NT2/D1 (cell line): ENCODE measurements around the gene ZNF496.

Source experiments
- DNase-seq: peaks from one replicate; pipeline ENCODE4 v3.0.0-alpha.2; 2011; ENCODE audit warnings: low read depth, low spot score
- H3K27me3 ChIP-seq: 2 replicates; pipeline ENCODE4 v1.6.0; 2011; ENCODE audit warnings: mild to moderate bottlenecking; ENCODE audit not compliant: insufficient read length, insufficient read depth
- H3K36me3 ChIP-seq: 2 replicates; pipeline ENCODE4 v1.6.1; 2011; ENCODE audit warnings: mild to moderate bottlenecking, low read length, mixed read lengths; ENCODE audit not compliant: insufficient read depth, insufficient read length
- H3K4me1 ChIP-seq: 2 replicates; pipeline ENCODE4 v1.5.1; 2011; ENCODE audit not compliant: insufficient read depth, insufficient read length
- H3K4me3 ChIP-seq: 2 replicates; pipeline ENCODE4 v1.5.1; 2011; ENCODE audit warnings: low read depth; ENCODE audit not compliant: insufficient read length
- H3K9ac ChIP-seq: 2 replicates; pipeline ENCODE4 v1.6.0; 2011; ENCODE audit warnings: low read depth; ENCODE audit not compliant: insufficient read length
- H3K9me3 ChIP-seq: 2 replicates; pipeline ENCODE4 v1.5.1; 2011; ENCODE audit warnings: mild to moderate bottlenecking, low read length; ENCODE audit not compliant: insufficient read depth
- SUZ12 ChIP-seq: IDR thresholded peaks from 2 replicates; pipeline ENCODE4 v1.6.1; 2011; ENCODE audit not compliant: insufficient read length, insufficient read depth; ENCODE audit errors: extremely low read depth
- YY1 ChIP-seq: IDR thresholded peaks from 2 replicates; pipeline ENCODE4 v1.6.1; 2011; ENCODE audit not compliant: insufficient read length, insufficient read depth
- ZNF274 ChIP-seq: IDR thresholded peaks from 2 replicates; pipeline ENCODE4 v1.6.1; 2011; ENCODE audit warnings: mild to moderate bottlenecking, low read depth, low read length

Gene ZNF496

DNA sequence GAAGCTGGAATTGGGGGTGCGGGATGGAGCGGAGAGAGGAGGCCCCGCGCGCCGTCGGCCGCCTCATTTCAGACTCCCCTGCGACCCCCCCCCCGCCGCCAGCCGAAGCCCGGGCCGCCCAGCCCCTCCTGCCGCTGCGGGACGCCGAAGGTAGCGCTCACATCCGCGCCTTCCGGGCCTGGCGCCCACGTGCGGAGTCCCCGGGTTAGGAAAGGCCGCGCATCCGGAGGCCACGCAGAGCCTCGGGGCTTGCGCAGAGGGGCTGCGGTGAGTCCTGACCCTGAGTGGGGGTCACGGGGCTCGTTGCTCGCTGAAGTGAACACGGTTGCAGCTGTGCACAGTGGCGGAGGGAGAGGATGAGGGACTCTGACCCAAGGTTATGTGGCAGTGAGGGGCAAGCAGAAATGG is 552 bp upstream of the ZNF496 start:
- Histone ChIP-seq H3K36me3 (peaks cover 71% of the 10 kb centered on the region), H3K9ac (peak overlapping the region; percentile 97), H3K27me3 (no peaks in the 10 kb centered on the region), H3K9me3 (no peaks in the 10 kb centered on the region), H3K4me3 (peak overlapping the region; percentile 89), H3K4me1 (peaks cover 35% of the 10 kb centered on the region)
- TF ChIP-seq YY1 (no peak), ZNF274 (no peak), SUZ12 (no peak)
- DNase-seq: no peak

DNA sequence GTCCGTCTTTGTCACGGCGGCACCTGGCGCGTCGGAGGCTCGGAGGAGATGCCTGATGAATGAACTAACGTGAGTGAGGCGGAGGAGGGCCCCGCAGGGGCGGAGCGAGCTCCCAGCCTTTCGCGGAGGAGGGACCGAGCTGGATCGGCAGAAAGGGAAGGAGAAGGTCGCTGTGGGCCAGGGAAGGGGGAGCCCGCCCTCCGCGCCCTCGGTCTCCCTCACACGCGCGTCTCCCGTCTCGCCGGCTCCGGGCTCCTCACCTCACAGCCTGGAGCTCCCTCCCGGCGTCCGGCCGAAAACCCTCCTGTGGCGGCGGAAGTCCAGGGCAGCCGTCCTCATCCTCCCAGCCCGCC is 519 bp downstream of the ZNF496 start:
- Histone ChIP-seq H3K9me3 (no peaks in the 10 kb centered on the region), H3K4me1 (peaks cover 31% of the 10 kb centered on the region), H3K36me3 (peaks cover 72% of the 10 kb centered on the region), H3K9ac (peak overlapping the region; percentile 97), H3K27me3 (no peaks in the 10 kb centered on the region), H3K4me3 (peak overlapping the region; percentile 89)
- DNase-seq: peak; percentile 66
- TF ChIP-seq YY1: no peak
- no peak for TF ChIP-seq ZNF274
- no peak for TF ChIP-seq SUZ12

DNA sequence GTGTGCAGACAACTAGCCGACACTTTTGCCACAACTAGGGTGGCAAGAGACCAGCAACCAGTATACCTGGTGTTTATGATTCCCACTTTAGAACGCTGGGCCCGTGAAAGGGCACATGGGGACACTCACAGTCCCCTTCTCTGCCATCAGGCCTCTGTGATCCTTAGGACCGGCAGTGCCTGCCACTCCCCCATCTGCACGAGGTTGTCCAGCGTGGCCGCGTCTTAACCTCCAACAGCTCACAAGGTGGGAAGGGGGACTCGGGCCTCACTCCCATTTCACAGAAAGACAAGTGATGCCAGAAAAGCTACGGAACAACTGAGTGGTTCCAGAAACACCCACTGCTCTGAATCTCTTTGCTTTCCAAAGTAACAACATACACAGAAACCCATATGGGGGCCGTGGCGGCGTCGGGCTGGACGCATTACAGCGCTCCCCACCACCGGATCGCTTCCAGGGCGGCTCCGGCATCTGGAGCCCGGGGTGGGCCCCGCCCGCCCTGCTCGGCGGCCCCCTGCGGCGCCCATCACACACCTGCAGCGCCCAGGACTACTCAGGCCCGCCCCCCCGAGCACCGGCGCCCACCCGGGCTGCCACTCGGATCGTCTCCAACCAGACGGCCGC is 1.0 kb downstream of the ZNF496 start:
- peaks cover 69% of the 10 kb centered on the region for H3K36me3 ChIP-seq
- peaks cover 30% of the 10 kb centered on the region for H3K4me1 ChIP-seq
- DNase-seq: no peak
- peak overlapping the region; percentile 97 for H3K9ac ChIP-seq
- H3K27me3 ChIP-seq: no peaks in the 10 kb centered on the region
- TF ChIP-seq ZNF274 (no peak), SUZ12 (no peak), YY1 (no peak)
- H3K4me3 ChIP-seq: peak overlapping the region; percentile 89
- H3K9me3 ChIP-seq: no peaks in the 10 kb centered on the region

DNA sequence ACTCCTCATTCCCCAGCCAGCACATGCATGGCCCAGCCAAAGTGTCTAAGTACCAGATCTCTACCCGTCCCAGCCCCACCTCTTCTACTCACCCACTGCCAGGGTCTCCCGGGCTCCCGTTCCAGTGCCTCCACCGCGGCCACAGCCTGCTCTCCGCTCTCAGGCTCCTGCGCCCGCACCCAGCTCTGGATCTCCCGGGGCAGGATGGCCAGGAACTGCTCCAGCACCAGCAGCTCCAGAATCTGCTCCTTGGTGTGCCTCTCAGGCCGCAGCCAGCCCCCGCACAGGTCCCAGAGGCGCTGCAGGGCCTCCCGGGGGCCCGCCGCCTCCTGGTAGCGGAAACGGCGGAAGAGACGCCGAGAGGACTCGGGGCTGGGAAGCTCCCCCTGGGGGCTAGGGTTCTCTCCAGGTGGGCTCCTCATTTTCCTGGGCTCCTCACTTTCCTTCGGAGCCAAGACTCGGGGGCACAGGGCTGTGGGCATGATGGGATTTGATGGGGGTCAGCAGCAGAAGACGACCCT is 2.5 kb downstream of the ZNF496 start:
- no peak for DNase-seq
- H3K4me3 ChIP-seq: no peak overlapping the region
- peaks cover 18% of the 10 kb centered on the region for H3K4me1 ChIP-seq
- H3K9ac ChIP-seq: no peak overlapping the region
- no peaks in the 10 kb centered on the region for H3K27me3 ChIP-seq
- peaks cover 72% of the 10 kb centered on the region for H3K36me3 ChIP-seq
- TF ChIP-seq SUZ12 (no peak), ZNF274 (no peak), YY1 (no peak)
- H3K9me3 ChIP-seq: no peaks in the 10 kb centered on the region

DNA sequence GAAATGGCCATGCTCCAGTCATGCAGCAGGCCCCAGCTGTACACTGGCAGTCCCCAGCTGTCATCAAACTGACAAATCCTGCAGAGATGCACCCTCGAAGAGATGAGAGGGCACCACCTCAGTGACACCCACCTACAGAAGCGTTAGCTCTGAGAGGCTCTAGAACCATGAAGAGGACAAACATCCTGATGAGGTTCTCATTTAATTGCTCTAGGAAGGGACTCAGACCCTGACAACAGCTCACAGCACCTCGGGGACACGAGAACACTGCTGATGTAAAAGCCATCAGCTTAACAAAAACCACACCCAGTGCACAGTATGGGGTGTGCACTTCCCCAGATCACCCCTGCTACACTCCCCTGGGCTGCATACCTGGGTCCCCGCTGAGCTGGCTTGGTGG is 3.4 kb downstream of the ZNF496 start:
- no peak for TF ChIP-seq SUZ12
- TF ChIP-seq ZNF274: no peak
- TF ChIP-seq YY1: no peak
- Histone ChIP-seq H3K9ac (no peak overlapping the region), H3K36me3 (peaks cover 72% of the 10 kb centered on the region), H3K27me3 (no peaks in the 10 kb centered on the region), H3K4me1 (peaks cover 13% of the 10 kb centered on the region), H3K9me3 (no peaks in the 10 kb centered on the region), H3K4me3 (no peak overlapping the region)
- DNase-seq: no peak

DNA sequence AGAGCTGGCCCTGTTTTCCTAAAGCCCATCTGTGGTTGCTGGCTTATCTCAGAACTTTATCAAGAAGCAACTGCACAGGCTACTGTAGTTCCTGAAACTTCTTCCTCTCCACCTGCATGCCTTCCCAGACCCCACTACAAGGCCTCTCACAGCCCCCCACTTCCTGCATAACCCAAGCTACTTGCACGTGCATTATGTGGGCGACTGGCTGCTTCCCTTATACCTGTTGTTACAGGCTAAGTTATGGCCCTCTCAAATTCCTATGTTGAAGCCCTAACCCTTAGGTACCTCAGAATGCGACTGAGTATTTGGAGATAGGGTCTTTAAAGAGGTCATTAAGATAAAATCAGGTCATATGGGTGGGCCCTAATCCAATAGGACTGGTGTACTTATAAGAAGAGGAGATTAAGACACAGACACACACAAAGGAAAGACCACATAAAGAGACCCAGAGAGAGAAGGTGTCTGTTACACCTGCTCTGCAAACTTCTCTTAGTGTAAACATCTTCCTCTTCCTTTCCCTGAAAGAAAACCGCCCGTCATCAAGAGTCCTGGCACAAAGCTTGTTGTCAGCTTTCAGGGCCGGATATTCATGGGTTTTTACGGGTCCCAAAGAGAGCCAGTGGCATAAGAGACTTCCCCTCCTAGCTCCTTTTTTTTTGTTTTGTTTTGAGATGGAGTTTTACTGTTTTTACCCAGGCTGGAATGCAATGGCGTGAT is 5.1 kb downstream of the ZNF496 start:
- no peak overlapping the region for H3K9ac ChIP-seq
- no peak for DNase-seq
- H3K4me1 ChIP-seq: peaks cover 14% of the 10 kb centered on the region
- peaks cover 85% of the 10 kb centered on the region for H3K36me3 ChIP-seq
- H3K4me3 ChIP-seq: no peak overlapping the region
- no peaks in the 10 kb centered on the region for H3K27me3 ChIP-seq
- no peaks in the 10 kb centered on the region for H3K9me3 ChIP-seq
- TF ChIP-seq SUZ12 (no peak), ZNF274 (no peak), YY1 (no peak)

DNA sequence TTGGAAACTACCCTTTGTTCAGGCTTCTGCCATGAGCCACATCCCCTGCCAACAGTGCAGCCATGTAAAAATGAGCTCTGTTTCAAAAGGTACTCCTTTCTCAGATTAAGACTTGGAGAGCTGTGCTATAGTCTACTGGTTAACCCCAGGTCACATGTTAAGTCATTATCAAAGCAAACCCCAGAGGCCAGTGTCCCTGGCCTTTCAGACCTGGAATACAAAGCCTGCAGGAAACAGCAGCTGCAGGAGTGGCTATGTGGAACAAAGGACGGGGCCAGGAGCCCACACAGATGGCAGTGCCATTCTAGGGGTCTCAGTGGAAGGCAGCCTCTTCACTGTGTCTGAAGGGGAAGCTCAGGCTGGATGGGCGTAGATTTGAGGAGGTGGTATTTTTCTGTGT is 6.7 kb downstream of the ZNF496 start:
- peaks cover 6% of the 10 kb centered on the region for H3K4me1 ChIP-seq
- no peak overlapping the region for H3K4me3 ChIP-seq
- no peak for DNase-seq
- no peak overlapping the region for H3K9ac ChIP-seq
- no peak for TF ChIP-seq SUZ12
- TF ChIP-seq ZNF274: no peak
- TF ChIP-seq YY1: no peak
- no peaks in the 10 kb centered on the region for H3K9me3 ChIP-seq
- H3K36me3 ChIP-seq: peaks cover 96% of the 10 kb centered on the region
- H3K27me3 ChIP-seq: no peaks in the 10 kb centered on the region
